Measurements from ENCODE around the gene CXCL11.

DNA sequence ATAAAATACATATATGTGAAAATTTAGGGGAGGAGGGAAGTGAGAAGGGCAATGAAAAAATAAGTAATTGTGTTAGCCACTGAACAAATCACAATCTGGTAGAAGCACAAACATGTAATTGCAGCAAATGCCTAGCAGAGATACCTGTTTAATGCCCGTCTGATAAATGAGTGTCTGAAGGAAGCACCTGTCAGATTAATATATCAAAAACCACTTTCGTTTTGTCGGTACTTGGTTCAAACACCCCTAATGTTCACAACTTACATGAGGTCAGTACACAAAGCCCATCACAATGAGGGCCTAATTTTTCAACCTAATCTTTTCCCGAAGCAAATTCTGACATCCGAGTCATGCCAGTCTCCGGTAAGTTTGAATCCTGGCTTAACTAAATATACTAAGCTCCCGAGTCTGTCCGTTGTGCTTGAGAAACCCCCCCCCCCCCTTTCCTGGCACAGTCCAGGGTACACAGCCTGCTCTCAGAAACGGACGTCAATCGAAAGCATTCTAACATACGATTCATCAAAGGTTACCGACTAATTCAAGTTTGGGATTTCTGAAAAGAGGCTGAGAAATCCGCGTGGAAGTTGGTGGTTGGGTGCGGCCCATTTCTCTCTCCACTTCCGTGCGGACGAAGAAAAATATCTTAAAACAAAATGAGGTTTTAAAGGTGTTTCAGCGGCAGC lies 45.9 kb downstream of the CXCL11 start:
- no peak for TF ChIP-seq CEBPB (IDR thresholded peaks at IDR 0.05)
- TF ChIP-seq MAZ (IDR thresholded peaks at IDR 0.05; ENCODE audit: borderline replicate concordance, low read depth, low read length) = no peak
- no peak for TF ChIP-seq EP300 (IDR thresholded peaks at IDR 0.05)
- no peak for TF ChIP-seq POLR2A (IDR thresholded peaks at IDR 0.05; ENCODE audit: low read length)
- TF ChIP-seq, protein P1, sequence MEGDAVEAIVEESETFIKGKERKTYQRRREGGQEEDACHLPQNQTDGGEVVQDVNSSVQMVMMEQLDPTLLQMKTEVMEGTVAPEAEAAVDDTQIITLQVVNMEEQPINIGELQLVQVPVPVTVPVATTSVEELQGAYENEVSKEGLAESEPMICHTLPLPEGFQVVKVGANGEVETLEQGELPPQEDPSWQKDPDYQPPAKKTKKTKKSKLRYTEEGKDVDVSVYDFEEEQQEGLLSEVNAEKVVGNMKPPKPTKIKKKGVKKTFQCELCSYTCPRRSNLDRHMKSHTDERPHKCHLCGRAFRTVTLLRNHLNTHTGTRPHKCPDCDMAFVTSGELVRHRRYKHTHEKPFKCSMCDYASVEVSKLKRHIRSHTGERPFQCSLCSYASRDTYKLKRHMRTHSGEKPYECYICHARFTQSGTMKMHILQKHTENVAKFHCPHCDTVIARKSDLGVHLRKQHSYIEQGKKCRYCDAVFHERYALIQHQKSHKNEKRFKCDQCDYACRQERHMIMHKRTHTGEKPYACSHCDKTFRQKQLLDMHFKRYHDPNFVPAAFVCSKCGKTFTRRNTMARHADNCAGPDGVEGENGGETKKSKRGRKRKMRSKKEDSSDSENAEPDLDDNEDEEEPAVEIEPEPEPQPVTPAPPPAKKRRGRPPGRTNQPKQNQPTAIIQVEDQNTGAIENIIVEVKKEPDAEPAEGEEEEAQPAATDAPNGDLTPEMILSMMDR (IDR thresholded peaks at IDR 0.05) = no peak
- no peak for TF ChIP-seq RCOR1 (IDR thresholded peaks at IDR 0.05; ENCODE audit: low read depth, low read length)
- TF ChIP-seq, protein P2, sequence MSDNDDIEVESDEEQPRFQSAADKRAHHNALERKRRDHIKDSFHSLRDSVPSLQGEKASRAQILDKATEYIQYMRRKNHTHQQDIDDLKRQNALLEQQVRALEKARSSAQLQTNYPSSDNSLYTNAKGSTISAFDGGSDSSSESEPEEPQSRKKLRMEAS (IDR thresholded peaks at IDR 0.05) = no peak
- TF ChIP-seq, protein P3, sequence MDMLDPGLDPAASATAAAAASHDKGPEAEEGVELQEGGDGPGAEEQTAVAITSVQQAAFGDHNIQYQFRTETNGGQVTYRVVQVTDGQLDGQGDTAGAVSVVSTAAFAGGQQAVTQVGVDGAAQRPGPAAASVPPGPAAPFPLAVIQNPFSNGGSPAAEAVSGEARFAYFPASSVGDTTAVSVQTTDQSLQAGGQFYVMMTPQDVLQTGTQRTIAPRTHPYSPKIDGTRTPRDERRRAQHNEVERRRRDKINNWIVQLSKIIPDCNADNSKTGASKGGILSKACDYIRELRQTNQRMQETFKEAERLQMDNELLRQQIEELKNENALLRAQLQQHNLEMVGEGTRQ (IDR thresholded peaks at IDR 0.05) = no peak
- TF ChIP-seq HOXB5 (CRISPR knock-in tag; IDR thresholded peaks at IDR 0.05) = no peak

Data from A549 (cell line).